Skin epidermis (tissue), 12 donors: ENCODE measurements around the gene COL20A1.
"Not testable (repeated sequence)": the region's sequence is repeated elsewhere in the genome, so short reads cannot be mapped to it uniquely, and the experiment has no call there.

Source experiments
- H3K27ac ChIP-seq, 21 experiments: fragments of 200-600 bp; sonication (generic) in 11 of 21; one replicate each; pipeline ENCODE4 v1.5.0; 2020; ENCODE audit warnings: mild to moderate bottlenecking in 3 of 21, inconsistent platforms in 2 of 21, moderate library complexity in 2 of 21
- H3K4me3 ChIP-seq, 7 experiments: fragments of 200-600 bp; sonication (generic) in 2 of 7; one replicate each; pipeline ENCODE4 v1.5.0; 2020; ENCODE audit warnings: inconsistent platforms in 2 of 7, mild to moderate bottlenecking in 2 of 7, moderate library complexity in 1 of 7

COL20A1 gene

DNA sequence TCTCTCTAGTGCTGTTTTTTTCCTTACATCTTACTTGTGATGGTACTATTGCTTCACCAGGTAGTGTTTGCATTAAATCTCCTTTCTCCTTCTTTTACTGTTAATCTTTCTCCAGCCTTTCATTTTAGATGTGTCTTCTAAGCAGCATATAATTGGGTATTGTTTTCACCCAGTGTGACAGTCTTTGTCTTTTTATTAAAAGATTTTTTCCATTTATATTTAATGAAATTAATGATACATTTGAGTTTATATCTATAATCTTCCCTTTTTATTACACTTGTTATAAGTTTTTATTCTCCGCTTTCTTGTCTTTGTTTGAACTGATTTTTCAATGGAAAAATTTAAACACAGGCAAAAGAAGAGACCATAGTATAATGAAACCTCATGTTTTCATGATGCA is 8.7 kb downstream of the COL20A1 start:
- Histone ChIP-seq H3K4me3 (no peak overlapping the region), H3K27ac (no peak overlapping the region)

GRCh38 chr20:63303095-63303666 is 10.2 kb downstream of the COL20A1 start:
- no peak overlapping the region for H3K27ac ChIP-seq
- H3K4me3 ChIP-seq, result no peak overlapping the region

DNA sequence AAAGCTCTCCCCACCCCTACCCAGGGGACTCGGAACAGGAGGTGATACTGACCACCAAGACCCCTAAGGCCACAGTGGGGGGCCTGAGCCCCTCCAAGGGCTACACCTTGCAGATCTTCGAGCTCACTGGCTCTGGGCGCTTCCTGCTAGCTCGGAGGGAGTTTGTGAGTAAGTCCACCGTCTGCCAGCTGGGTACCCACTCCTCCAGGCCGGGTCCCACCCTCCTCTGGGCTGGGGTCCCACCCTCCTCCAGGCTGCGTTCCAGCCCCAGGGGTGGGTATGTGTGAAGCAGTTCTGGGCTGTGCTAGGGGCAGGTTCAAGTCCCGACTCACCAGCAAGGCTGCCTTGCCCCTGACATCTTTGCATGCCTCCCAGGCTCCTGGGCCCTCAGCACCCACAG is 12.4 kb downstream of the COL20A1 start:
- H3K4me3 ChIP-seq, result no peak overlapping the region
- no peak overlapping the region for H3K27ac ChIP-seq

DNA sequence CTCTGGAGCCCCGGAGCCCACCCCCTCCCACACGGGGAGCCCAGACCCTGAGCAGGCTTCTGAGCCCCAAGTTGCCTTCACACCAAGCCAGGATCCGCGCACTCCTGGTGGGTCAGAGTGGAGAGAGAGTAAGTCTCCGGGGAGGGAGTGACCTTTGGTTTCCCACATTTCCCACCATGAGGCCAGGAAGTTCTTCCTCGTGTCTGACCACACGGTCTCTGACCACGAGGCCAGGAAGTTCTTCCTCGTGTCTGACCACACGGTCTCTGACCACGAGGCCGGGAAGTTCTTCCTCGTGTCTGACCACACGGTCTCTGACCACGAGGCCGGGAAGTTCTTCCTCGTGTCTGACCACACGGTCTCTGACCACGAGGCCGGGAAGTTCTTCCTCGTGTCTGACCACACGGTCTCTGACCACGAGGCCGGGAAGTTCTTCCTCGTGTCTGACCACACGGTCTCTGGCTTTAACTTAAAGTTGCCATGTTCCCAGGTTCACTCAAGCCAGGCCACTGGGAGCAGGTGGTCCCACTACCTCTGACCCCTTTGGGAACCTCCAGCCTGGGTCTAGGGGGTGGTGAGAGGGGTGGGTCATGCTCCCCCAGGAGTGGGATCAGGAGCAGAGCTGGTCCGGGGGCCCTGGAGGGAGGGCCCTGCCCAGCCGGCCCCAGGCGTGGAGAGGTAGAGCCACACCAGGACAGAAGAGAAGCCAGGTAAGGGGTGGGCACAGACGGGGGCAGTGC is 13.1 kb downstream of the COL20A1 start:
- not testable (repeated sequence) for H3K27ac ChIP-seq, H3K4me3 ChIP-seq

DNA sequence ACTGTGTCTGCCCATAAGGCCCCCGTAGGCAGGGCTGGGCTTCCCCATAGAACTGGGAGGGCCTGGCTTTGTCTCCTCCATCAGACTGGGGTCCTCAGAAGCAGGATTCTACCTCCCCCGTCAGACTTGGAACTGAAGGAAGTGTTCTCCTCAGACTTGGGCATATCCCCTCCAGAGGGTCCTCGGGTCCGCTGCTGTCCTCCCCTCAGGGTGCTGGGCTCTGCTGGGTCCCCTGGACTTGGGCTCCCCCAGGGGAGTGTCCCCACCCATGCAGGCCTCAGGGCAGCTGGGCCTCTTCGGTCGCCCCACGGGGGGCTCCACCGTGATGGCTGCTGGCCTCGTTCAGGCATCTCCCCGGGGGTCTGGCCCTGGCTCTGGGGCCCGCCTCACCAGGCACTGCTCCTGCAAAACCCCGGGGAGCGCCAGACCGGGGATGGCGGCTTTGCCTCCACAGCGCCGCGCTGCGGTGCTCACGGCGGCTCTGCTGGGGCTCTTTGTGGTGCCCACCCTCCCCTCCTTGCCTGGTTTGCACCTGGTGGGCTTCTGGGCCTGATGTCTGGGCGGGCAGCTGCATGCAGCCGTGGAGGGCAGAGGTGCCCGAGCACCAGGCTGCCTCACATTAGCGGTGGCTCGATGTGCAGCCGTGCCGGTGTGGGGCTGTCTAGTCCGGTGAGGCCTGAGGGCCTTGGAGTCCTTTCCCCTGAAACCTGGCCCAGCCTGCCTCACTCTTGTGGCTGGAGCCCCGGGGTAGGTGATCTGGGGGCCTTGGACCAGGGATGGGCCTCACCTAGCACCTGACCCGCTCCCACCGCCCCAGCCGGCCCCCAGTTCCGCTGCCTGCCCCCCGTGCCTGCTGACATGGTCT is 13.9 kb downstream of the COL20A1 start:
- H3K27ac ChIP-seq, result no peak overlapping the region
- no peak overlapping the region for H3K4me3 ChIP-seq

DNA sequence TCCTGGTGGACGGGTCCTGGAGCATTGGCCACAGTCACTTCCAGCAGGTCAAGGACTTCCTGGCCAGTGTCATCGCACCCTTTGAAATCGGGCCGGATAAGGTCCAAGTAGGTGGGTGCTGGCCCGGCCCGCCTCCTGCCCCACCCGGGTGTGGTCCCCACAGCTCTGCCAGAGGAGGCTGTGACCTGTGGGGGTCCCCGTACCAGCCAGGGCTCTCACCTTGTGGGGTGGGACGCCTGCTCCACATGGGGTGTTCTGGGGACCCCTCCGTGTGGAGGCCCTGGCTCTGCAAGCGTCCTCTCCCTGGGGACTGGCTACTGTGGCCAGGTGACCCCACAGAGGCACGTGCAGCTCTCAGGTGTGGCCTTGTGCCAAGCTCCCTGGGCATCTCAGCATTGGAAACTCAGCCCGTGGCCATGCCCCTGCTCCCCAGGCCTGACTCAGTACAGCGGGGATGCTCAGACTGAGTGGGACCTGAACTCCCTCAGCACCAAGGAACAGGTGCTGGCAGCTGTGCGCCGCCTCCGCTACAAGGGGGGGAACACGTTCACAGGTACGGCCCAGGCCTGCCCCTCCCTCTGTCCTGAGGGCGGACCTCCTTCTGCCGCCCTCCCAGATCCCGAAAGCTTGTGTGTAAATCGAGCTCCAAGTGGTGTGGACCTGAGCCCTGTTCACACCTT is 14.7 kb downstream of the COL20A1 start:
- Histone ChIP-seq H3K4me3 (no peak overlapping the region), H3K27ac (no peak overlapping the region)

DNA sequence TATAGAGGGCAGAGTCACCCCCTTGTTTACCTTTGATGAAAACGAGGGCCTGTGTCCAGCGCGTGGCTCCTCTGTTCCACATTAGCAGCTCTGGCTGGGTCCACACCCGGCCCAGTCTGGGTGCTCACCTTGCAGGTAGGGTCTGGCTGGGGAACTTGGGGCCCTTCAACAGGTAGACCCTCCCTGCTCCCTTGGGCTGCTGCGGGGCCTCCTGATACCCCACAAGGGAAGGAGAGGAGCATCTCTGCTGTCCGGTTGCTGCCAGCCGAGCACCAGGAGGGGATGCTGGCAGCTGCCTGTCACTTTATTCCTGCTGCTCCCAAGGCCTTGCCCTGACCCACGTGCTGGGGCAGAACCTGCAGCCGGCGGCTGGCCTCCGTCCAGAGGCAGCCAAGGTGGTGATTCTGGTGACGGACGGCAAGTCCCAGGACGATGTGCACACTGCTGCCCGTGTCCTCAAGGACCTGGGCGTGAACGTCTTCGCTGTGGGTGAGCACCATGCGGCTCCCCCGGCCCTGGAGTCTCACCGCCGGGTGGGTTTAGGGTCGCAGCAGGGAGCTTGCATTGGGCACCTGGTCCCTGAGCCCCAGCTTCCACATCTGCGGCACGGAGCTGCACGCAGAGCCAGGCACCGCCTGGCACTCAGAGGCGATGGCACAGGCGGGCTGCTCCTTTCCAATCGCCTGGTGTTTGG is 15.4 kb downstream of the COL20A1 start:
- Histone ChIP-seq H3K27ac (no peak overlapping the region), H3K4me3 (no peak overlapping the region)

DNA sequence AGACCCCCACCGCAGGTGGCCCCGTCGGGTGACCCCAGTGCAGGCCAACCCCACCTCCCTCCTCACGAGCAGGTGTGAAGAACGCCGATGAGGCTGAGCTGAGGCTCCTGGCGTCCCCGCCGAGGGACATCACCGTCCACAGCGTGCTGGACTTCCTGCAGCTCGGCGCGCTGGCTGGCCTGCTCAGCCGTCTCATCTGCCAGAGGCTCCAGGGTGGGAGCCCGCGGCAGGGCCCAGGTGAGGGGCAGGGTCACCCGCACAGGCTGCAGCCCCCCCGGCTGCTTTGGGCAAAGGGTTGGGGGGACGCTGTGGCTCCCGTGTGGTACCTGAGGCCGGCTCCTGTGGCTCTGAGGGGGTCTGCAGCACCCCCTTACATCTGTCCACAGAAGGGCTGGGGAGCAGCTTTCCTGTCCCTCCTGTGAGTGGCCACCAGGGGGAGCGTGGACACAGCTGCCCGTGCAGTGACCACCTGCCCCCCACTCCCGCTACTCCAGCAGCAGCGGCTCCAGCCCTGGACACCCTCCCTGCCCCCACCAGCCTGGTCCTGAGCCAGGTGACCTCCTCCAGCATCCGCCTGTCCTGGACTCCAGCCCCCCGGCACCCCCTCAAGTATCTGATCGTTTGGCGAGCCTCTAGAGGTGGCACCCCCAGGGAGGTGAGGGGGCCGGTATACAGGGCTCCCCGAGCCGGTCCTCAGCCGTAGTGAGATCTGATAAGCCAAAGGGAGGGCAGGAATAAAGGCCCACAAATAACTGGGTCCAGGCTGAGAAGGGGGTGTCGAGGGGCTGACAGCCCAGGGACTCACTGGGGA is 16.5 kb downstream of the COL20A1 start:
- Histone ChIP-seq H3K27ac (no peak overlapping the region), H3K4me3 (no peak overlapping the region)

DNA sequence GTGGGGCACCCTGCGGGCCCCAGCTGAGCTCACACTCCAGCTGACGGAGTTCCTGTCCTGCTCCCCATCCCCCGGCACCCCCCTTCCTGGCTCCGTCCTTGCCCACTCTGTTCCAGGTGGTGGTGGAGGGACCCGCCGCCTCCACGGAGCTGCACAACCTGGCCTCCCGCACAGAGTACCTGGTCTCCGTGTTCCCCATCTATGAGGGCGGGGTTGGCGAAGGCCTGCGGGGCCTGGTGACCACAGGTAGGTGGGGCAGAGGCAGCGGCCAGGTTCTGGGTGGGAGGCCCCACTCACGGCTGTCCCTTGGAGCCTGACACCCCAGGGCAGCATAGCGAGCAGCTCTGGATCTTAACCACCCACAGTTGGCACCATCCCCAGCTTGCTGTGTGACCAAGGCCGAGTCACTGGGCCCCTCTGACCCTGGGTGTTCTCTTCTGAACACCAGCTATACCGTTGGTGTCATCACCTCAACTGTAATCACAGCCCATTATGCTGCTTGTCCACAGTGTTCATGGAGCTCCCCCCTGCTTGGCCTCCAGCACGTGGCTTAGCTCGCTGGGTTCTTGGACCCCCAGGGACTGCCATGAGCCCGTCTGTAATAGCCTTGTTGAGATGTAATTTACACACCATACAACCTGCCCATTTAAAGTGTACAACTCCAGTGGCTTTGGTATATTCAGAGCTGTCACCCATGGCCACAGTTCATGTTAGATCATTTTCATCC is 17.4 kb downstream of the COL20A1 start:
- Histone ChIP-seq H3K27ac (no peak overlapping the region), H3K4me3 (no peak overlapping the region)

GRCh38 chr20:63311186-63311832 is 18.3 kb downstream of the COL20A1 start:
- Histone ChIP-seq H3K4me3 (no peak overlapping the region), H3K27ac (no peak overlapping the region)

- no peak overlapping the region for H3K4me3 ChIP-seq
These were observed 18.9 kb downstream of the COL20A1 start for GRCh38 chr20:63311833-63312243.

GRCh38 chr20:63312273-63312672 is 19.3 kb downstream of the COL20A1 start:
- no peak overlapping the region for H3K27ac ChIP-seq

More at GRCh38 chr20:63311833-63312243, 18.9 kb downstream of the COL20A1 start:
- H3K27ac ChIP-seq, result no peak overlapping the region

GRCh38 chr20:63312690-63313348 is 19.8 kb downstream of the COL20A1 start:
- H3K4me3 ChIP-seq, result no peak overlapping the region
- H3K27ac ChIP-seq, result no peak overlapping the region

More at GRCh38 chr20:63312273-63312672, 19.3 kb downstream of the COL20A1 start:
- no peak overlapping the region for H3K4me3 ChIP-seq

- H3K4me3 ChIP-seq, result no peak overlapping the region
- no peak overlapping the region for H3K27ac ChIP-seq
These were observed 20.5 kb downstream of the COL20A1 start for GRCh38 chr20:63313349-63314014.

GRCh38 chr20:63314015-63314471 is 21.1 kb downstream of the COL20A1 start:
- Histone ChIP-seq H3K27ac (no peak overlapping the region), H3K4me3 (no peak overlapping the region)

- Histone ChIP-seq H3K27ac (no peak overlapping the region), H3K4me3 (no peak overlapping the region)
These were observed 21.7 kb downstream of the COL20A1 start for GRCh38 chr20:63314566-63315239.
